K562 (cell line): ENCODE measurements around the gene ALOX12. TPM values are rescaled to one million over a fixed set of nuclear protein-coding genes. Genes with fewer than 3 reads are reported as not detected.

Experiments
- ATAC-seq: fragments of 200-7000 bp; cut with Tn5 transposase; 3 replicates; pipeline ENCODE4 v1.9.1; 2020; ENCODE audit warnings: moderate library complexity
- BruUV-seq: library from RNA; stranded (reverse); fragments of 400-500 nt; replicated peaks from 2 replicates; lab custom pipeline; 2021; lab: Mats Ljungman, UMichigan
- CTCF ChIA-PET: fragments of 300-600 bp; formaldehyde crosslinking; extraction: SDS; loops from one replicate; lab custom pipeline; 2021; ENCODE audit warnings: low intra/inter-chr PET ratio; lab: Yijun Ruan, JAX
- POLR2A ChIA-PET: fragments of 300-600, 350-650 bp; sonication (Branson Sonifier 250); formaldehyde crosslinking; extraction: SDS; loops from one replicate; lab custom pipeline; 2021; ENCODE audit warnings: antibody characterized with exemption, inconsistent platforms; lab: Yijun Ruan, JAX
- DNase-seq, 4 experiments: peaks; one replicate each; pipeline versions ENCODE4 v3.0.0 to v3.0.0-alpha.2; 2011 to 2018; ENCODE audit warnings: low spot score in 3 of 4, mixed read lengths in 3 of 4; ENCODE audit errors: extremely low read depth in 1 of 4
- FAIRE-seq: peaks from 2 replicates; lab custom pipeline; 2011; peaks lifted over from hg19 to GRCh38; lab: Jason Lieb, UNC
- H2AFZ ChIP-seq: 2 replicates; pipeline ENCODE4 v1.6.0; 2011; ENCODE audit warnings: low read depth, low read length, control low read depth, inconsistent platforms
- H3K27ac ChIP-seq: fragments of 200-600 bp; 3 replicates; pipeline ENCODE4 v1.8.0; 2011; ENCODE audit warnings: low read depth, mild to moderate bottlenecking, control low read depth, inconsistent platforms, low read length, moderate library complexity, mixed read lengths; ENCODE audit errors: extremely low read depth
- H3K27me3 ChIP-seq, 2 experiments: fragments of 300-600 bp in 1 of 2; 2 replicates in 1 of 2; 3 replicates in 1 of 2; pipeline versions ENCODE4 v1.6.0 to v1.8.0; 2011; ENCODE audit warnings: inconsistent platforms in 2 of 2, low read length in 2 of 2, mild to moderate bottlenecking in 1 of 2, mixed read lengths in 1 of 2, moderate library complexity in 1 of 2; ENCODE audit not compliant: control insufficient read depth in 2 of 2, insufficient read depth in 2 of 2
- H3K36me3 ChIP-seq: fragments of 300-600 bp; 3 replicates; pipeline ENCODE4 v1.8.0; 2011; ENCODE audit warnings: mild to moderate bottlenecking, low read length, inconsistent platforms; ENCODE audit not compliant: control insufficient read depth, insufficient read depth
- H3K4me1 ChIP-seq, 2 experiments: fragments of 200-600 bp in 1 of 2; replicated peaks in 1 of 2; 2 replicates in 1 of 2; 3 replicates in 1 of 2; pipeline versions ENCODE4 v1.5.1 to v1.8.0; 2011; ENCODE audit warnings: inconsistent platforms in 2 of 2, low read length in 2 of 2, mild to moderate bottlenecking in 1 of 2, mixed read lengths in 1 of 2, moderate library complexity in 1 of 2; ENCODE audit not compliant: control insufficient read depth in 2 of 2, insufficient read depth in 2 of 2
- H3K4me2 ChIP-seq: 2 replicates; pipeline ENCODE4 v1.6.1; 2011; ENCODE audit warnings: low read length, control low read depth, inconsistent platforms, mixed read lengths; ENCODE audit not compliant: insufficient read depth
- H3K4me3 ChIP-seq: fragments of 200-600 bp; sonication (generic), shearing (Covaris generic); 2 replicates; pipeline ENCODE4 v1.5.1; 2016; ENCODE audit warnings: control low read depth, inconsistent platforms
- H3K79me2 ChIP-seq: fragments of 200-600 bp; 3 replicates; pipeline ENCODE4 v1.8.0; 2011; ENCODE audit warnings: low read length, inconsistent platforms; ENCODE audit not compliant: control insufficient read depth, insufficient read depth
- H3K9ac ChIP-seq, 2 experiments: 2 replicates each; pipeline versions ENCODE4 v1.6.0 to v1.6.1; 2011; ENCODE audit warnings: low read depth in 2 of 2, low read length in 2 of 2, control low read depth in 1 of 2, inconsistent platforms in 1 of 2, mild to moderate bottlenecking in 1 of 2, mixed read lengths in 1 of 2; ENCODE audit not compliant: insufficient read depth in 1 of 2
- H3K9me1 ChIP-seq: one replicate; pipeline ENCODE4 v1.6.0; 2011; ENCODE audit warnings: inconsistent platforms, mild to moderate bottlenecking, low read length, moderate library complexity; ENCODE audit not compliant: control insufficient read depth, insufficient read depth
- H3K9me3 ChIP-seq: replicated peaks from 2 replicates; pipeline ENCODE4 v1.5.1; 2011; ENCODE audit warnings: low read depth, low read length, inconsistent platforms; ENCODE audit not compliant: control insufficient read depth, insufficient read depth
- H4K20me1 ChIP-seq: replicated peaks from 2 replicates; pipeline ENCODE4 v1.6.1; 2011; ENCODE audit warnings: low read length, inconsistent platforms, mixed read lengths; ENCODE audit not compliant: control insufficient read depth, insufficient read depth
- CBFA2T3 ChIP-seq: fragments of 450-650 bp; IDR thresholded peaks from 2 replicates; pipeline ENCODE4 v1.6.1; 2017
- CSDE1 ChIP-seq, 2 experiments: fragments of 450-650 bp; IDR thresholded peaks; 2 replicates each; pipeline ENCODE4 v1.6.1; 2016; ENCODE audit warnings: mild to moderate bottlenecking in 1 of 2
- ELF4 ChIP-seq: fragments of 450-650 bp; formaldehyde crosslinking; IDR thresholded peaks from 2 replicates; pipeline ENCODE4 v1.4.0; 2022; ENCODE audit warnings: missing genetic modification characterization
- EZH2 ChIP-seq: IDR thresholded peaks from 2 replicates; pipeline ENCODE4 v1.6.1; 2012; ENCODE audit warnings: low read depth, mild to moderate bottlenecking, inconsistent platforms, low read length, borderline replicate concordance
- FOXJ3 ChIP-seq: sonication (generic); formaldehyde crosslinking; IDR thresholded peaks from 2 replicates; pipeline ENCODE4 v1.4.0; 2020; ENCODE audit warnings: mild to moderate bottlenecking, missing genetic modification reagents
- FUS ChIP-seq: fragments of 200-400 bp; formaldehyde crosslinking; optimal IDR thresholded peaks from 2 replicates; pipeline ENCODE3; 2017; ENCODE audit warnings: low read depth, low read length
- KDM2B ChIP-seq: fragments of 250-450 bp; sonication (Bioruptor Pico); IDR thresholded peaks from 2 replicates; pipeline ENCODE4 v1.8.0; 2021; ENCODE audit warnings: mild to moderate bottlenecking, moderate library complexity
- PHF20 ChIP-seq: fragments of 450-650 bp; IDR thresholded peaks from 2 replicates; pipeline ENCODE4 v1.6.1; 2018; ENCODE audit not compliant: partially characterized antibody
- PML ChIP-seq: IDR thresholded peaks from 2 replicates; pipeline ENCODE4 v1.6.1; 2012; ENCODE audit warnings: low read length, inconsistent platforms
- PRPF4 ChIP-seq: fragments of 200-400 bp; formaldehyde crosslinking; IDR thresholded peaks from one replicate; pipeline ENCODE4 v1.6.1; 2017; ENCODE audit warnings: low read length, low read depth, mild to moderate bottlenecking; ENCODE audit not compliant: insufficient read depth, poor library complexity, severe bottlenecking
- RBM22 ChIP-seq: fragments of 200-400 bp; formaldehyde crosslinking; IDR thresholded peaks from 2 replicates; pipeline ENCODE4 v1.6.1; 2018; ENCODE audit warnings: low read length, low read depth; ENCODE audit not compliant: poor library complexity, severe bottlenecking
- SAFB2 ChIP-seq: fragments of 200-400 bp; formaldehyde crosslinking; IDR thresholded peaks from 2 replicates; pipeline ENCODE4 v1.6.1; 2018; ENCODE audit warnings: borderline replicate concordance, low read length, low read depth, moderate library complexity; ENCODE audit not compliant: severe bottlenecking
- SIN3A ChIP-seq, 2 experiments: fragments of 150-350 bp in 1 of 2; IDR thresholded peaks; 2 replicates each; pipeline ENCODE4 v1.6.1; 2011 to 2016; ENCODE audit warnings: borderline replicate concordance in 2 of 2, low read depth in 2 of 2, low read length in 2 of 2, mild to moderate bottlenecking in 2 of 2, moderate library complexity in 2 of 2; ENCODE audit not compliant: control insufficient read depth in 1 of 2
- TOE1 ChIP-seq, 2 experiments: fragments of 450-650 bp in 1 of 2; sonication (generic) in 1 of 2; formaldehyde crosslinking in 1 of 2; IDR thresholded peaks; 2 replicates each; pipeline versions ENCODE4 v1.7.1 to v1.8.0; 2016 to 2022; ENCODE audit warnings: borderline replicate concordance in 2 of 2, mild to moderate bottlenecking in 2 of 2, antibody characterized with exemption in 1 of 2, inconsistent platforms in 1 of 2, low read depth in 1 of 2, missing genetic modification reagents in 1 of 2, moderate library complexity in 1 of 2
- ZNF143 ChIP-seq: sonication (generic); formaldehyde crosslinking; IDR thresholded peaks from 2 replicates; pipeline ENCODE4 v1.9.0; 2022; ENCODE audit warnings: mild to moderate bottlenecking, missing genetic modification reagents
- ZNF699 ChIP-seq: fragments of 250-450 bp; sonication (Bioruptor Pico); IDR thresholded peaks from 2 replicates; pipeline ENCODE4 v1.8.0; 2021; ENCODE audit warnings: mild to moderate bottlenecking, moderate library complexity; ENCODE audit not compliant: insufficient replicate concordance
- ZSCAN32 ChIP-seq: fragments of 450-650 bp; formaldehyde crosslinking; IDR thresholded peaks from 2 replicates; pipeline ENCODE4 v1.4.0; 2020; ENCODE audit warnings: mild to moderate bottlenecking, moderate library complexity
- WGBS: fragments of 100-300 bp; shearing (Covaris generic); methylation state at CpG from one replicate; pipeline ENCODE4 v1.1.6; 2016; ENCODE audit warnings: low coverage, mixed read lengths; ENCODE audit not compliant: insufficient coverage; ENCODE audit errors: missing lambda C conversion rate; 5-methylcytosine and 5-hydroxymethylcytosine counted together
- in situ Hi-C: fragments of 300-500 bp; cut with MboI; formaldehyde crosslinking; loops from 4 replicates; pipeline ENCODE4 v1.15.0; 2018; ENCODE audit warnings: inconsistent platforms, mixed read lengths
- intact Hi-C: fragments of 100-400 bp; cut with micrococcal nuclease; formaldehyde crosslinking; loops from 2 replicates; pipeline ENCODE4 v1.14.2; 2022
- polyA plus RNA-seq, 8 experiments: library from polyadenylated mRNA; depleted of rRNA in 4 of 8; stranded (reverse) in 5 of 8; unstranded in 3 of 8; fragments of >200 nt; fragmentation: Nextera tagmentation in 2 of 8; fragmentation: Illumina TruSeq in 1 of 8; extraction: Ambion mirVana in 2 of 8; extraction: Trizol in 1 of 8; gene quantifications; 2 replicates each; pipeline versions ENCODE4 v1.2.1 to v1.2.3, GENCODE V29; 2011 to 2014; ENCODE audit warnings: inconsistent platforms in 1 of 8, missing spikeins in 1 of 8
- total RNA-seq, 7 experiments: library from RNA; depleted of rRNA in 6 of 7; stranded (reverse); fragments of >200 nt in 6 of 7; fragmentation: Illumina TruSeq in 2 of 7; extraction: Trizol in 2 of 7; gene quantifications; 2 replicates each; pipeline versions ENCODE4 v1.2.1 to v1.2.3, GENCODE V29; 2011 to 2021; ENCODE audit warnings: low replicate concordance in 1 of 7
- TF ChIP-seq, protein P1 (sequence below): sonication (generic); formaldehyde crosslinking; IDR thresholded peaks from 2 replicates; pipeline ENCODE4 v1.8.0; 2022; ENCODE audit warnings: mild to moderate bottlenecking, low read depth, missing genetic modification reagents
- TF ChIP-seq, protein P2 (sequence below): sonication (generic); formaldehyde crosslinking; IDR thresholded peaks from 2 replicates; pipeline ENCODE4 v1.9.0; 2022; ENCODE audit warnings: mild to moderate bottlenecking, missing genetic modification reagents
- TF ChIP-seq, protein P3 (sequence below): sonication (generic); formaldehyde crosslinking; IDR thresholded peaks from 2 replicates; pipeline ENCODE4 v1.8.1; 2023; ENCODE audit warnings: mild to moderate bottlenecking, missing genetic modification reagents

Gene ALOX12
- total and polyA plus RNA-seq, 9 of the 15 experiments (the other 6 are each of a cell fraction or from before 2014, with no cell fraction given), result 0.09 to 1.1 (median 0.47) TPM; not detected in 1

DNA sequence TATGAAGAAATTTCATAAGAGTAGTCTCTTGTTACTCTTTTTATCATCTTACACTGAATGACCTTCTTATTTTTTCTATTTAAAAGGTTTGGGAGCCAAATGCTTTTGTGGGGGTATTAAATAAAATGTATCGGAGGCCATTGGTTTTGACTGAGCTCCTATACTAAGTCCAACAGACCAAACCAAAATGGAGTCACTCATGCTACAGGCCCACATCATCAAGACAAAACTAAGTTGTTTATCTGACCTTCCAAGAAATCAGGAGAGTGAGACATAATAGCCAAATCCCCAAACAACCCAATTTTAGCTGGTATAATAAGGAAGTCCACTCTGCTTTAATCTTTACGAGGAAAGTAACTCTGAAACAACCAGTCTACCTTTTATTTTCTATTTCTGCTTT lies 48.1 kb upstream of the ALOX12 start:
- Histone ChIP-seq H3K4me2 (no peak overlapping the region), H3K9me3 (no peaks in the 10 kb centered on the region), H3K36me3 (no peaks in the 10 kb centered on the region), H3K4me3 (no peak overlapping the region), H3K4me1 (peaks cover 0 to 11% of the 10 kb centered on the region in 2 experiments; a peak in 3 of 5 replicates), H3K27me3 (no peaks in the 10 kb centered on the region), H3K9me1 (no peaks in the 10 kb centered on the region), H4K20me1 (no peaks in the 10 kb centered on the region), H3K79me2 (no peaks in the 10 kb centered on the region), H3K9ac (no peak overlapping the region), H3K27ac (no peak overlapping the region), H2AFZ (no peak overlapping the region)
- 92% methylated on average over 2 of the region's 2 CpGs for WGBS
- CTCF ChIA-PET, result interaction anchor here (0.7 kb wide), 1 partner anchor 29 kb away, joined by 3 read pairs; no protein-coding TSS in a partner anchor
- in situ Hi-C loops (no loop called here), intact Hi-C loops (no loop called here)
- POLR2A ChIA-PET, result no interaction called here
- no peak for ATAC-seq
- FAIRE-seq, result no peak
- no peak for DNase-seq
- BruUV-seq, result no TSS peak
- no peak for TF ChIP-seq FOXJ3 (CRISPR knock-in tag)
- no peak for TF ChIP-seq CBFA2T3
- no peak for TF ChIP-seq SAFB2
- no peak for TF ChIP-seq PHF20
- TF ChIP-seq PRPF4, result no peak
- TF ChIP-seq ZNF699 (CRISPR knock-in tag), result no peak
- TF ChIP-seq EZH2, result no peak
- no peak for TF ChIP-seq KDM2B (CRISPR knock-in tag)
- no peak for TF ChIP-seq FUS
- TF ChIP-seq, protein P1, sequence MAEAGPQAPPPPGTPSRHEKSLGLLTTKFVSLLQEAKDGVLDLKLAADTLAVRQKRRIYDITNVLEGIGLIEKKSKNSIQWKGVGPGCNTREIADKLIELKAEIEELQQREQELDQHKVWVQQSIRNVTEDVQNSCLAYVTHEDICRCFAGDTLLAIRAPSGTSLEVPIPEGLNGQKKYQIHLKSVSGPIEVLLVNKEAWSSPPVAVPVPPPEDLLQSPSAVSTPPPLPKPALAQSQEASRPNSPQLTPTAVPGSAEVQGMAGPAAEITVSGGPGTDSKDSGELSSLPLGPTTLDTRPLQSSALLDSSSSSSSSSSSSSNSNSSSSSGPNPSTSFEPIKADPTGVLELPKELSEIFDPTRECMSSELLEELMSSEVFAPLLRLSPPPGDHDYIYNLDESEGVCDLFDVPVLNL, result no peak
- TF ChIP-seq, protein P2, sequence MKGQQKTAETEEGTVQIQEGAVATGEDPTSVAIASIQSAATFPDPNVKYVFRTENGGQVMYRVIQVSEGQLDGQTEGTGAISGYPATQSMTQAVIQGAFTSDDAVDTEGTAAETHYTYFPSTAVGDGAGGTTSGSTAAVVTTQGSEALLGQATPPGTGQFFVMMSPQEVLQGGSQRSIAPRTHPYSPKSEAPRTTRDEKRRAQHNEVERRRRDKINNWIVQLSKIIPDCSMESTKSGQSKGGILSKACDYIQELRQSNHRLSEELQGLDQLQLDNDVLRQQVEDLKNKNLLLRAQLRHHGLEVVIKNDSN (CRISPR knock-in tag), result no peak
- no peak for TF ChIP-seq SIN3A (IDR thresholded peaks at IDR 0.05; ENCODE audit: borderline replicate concordance in 2 of 2, control insufficient read depth in 1 of 2, low read depth in 2 of 2, low read length in 2 of 2)
- no peak for TF ChIP-seq ZNF143 (CRISPR knock-in tag)
- TF ChIP-seq CSDE1 (IDR thresholded peaks at IDR 0.05), result no peak
- no peak for TF ChIP-seq TOE1 (IDR thresholded peaks at IDR 0.05; ENCODE audit: borderline replicate concordance)
- no peak for TF ChIP-seq TOE1 (CRISPR knock-in tag; IDR thresholded peaks at IDR 0.05; ENCODE audit: borderline replicate concordance, low read depth)
- TF ChIP-seq ELF4 (CRISPR knock-in tag), result no peak
- TF ChIP-seq PML, result no peak
- no peak for TF ChIP-seq ZSCAN32 (CRISPR knock-in tag)
- TF ChIP-seq, protein P3, sequence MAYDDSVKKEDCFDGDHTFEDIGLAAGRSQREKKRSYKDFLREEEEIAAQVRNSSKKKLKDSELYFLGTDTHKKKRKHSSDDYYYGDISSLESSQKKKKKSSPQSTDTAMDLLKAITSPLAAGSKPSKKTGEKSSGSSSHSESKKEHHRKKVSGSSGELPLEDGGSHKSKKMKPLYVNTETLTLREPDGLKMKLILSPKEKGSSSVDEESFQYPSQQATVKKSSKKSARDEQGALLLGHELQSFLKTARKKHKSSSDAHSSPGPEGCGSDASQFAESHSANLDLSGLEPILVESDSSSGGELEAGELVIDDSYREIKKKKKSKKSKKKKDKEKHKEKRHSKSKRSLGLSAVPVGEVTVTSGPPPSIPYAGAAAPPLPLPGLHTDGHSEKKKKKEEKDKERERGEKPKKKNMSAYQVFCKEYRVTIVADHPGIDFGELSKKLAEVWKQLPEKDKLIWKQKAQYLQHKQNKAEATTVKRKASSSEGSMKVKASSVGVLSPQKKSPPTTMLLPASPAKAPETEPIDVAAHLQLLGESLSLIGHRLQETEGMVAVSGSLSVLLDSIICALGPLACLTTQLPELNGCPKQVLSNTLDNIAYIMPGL, result no peak
- TF ChIP-seq RBM22, result no peak
